A673 (cell line): ENCODE results near the gene ADAM21. TPM values are rescaled to one million over a fixed set of nuclear protein-coding genes. Genes with fewer than 3 reads are reported as not detected.
"Not testable (repeated sequence)": the region's sequence is repeated elsewhere in the genome, so short reads cannot be mapped to it uniquely, and the experiment has no call there.

Experiments used
- Bru-seq: library from RNA; stranded (reverse); fragments of 400-500 nt; gene quantifications from one replicate; lab custom pipeline; 2021; lab: Mats Ljungman, UMichigan
- BruChase-seq, 2 experiments: library from RNA; stranded (reverse); fragments of 400-500 nt; gene quantifications; one replicate each; lab custom pipeline; 2021; lab: Mats Ljungman, UMichigan
- BruUV-seq: library from RNA; stranded (reverse); fragments of 400-500 nt; replicated peaks from 2 replicates; lab custom pipeline; 2021; lab: Mats Ljungman, UMichigan
- CTCF ChIA-PET: fragments of 300-600 bp; sonication (Branson Sonifier 250); formaldehyde crosslinking; loops from one replicate; lab custom pipeline; 2022; ENCODE audit warnings: antibody characterized with exemption; lab: Charles Lee
- POLR2A ChIA-PET: fragments of 300-600 bp; sonication (Branson Sonifier 250); formaldehyde crosslinking; loops from one replicate; lab custom pipeline; 2022; ENCODE audit warnings: antibody characterized with exemption; ENCODE audit not compliant: low non-redundant PET; lab: Charles Lee
- DNase-seq: peaks from one replicate; pipeline ENCODE4 v3.0.0-alpha.2; 2015; ENCODE audit warnings: low spot score
- H3K27ac ChIP-seq: fragments of 200-600 bp; sonication (generic); 2 replicates; pipeline ENCODE4 v1.5.1; 2016; ENCODE audit warnings: mixed run types, low read depth, mild to moderate bottlenecking, mixed read lengths, antibody characterized with exemption, low read length; ENCODE audit not compliant: poor library complexity, severe bottlenecking
- H3K27me3 ChIP-seq: fragments of 200-600 bp; sonication (generic); replicated peaks from 2 replicates; pipeline ENCODE4 v1.6.1; 2017; ENCODE audit warnings: mixed run types, low read depth, mild to moderate bottlenecking, mixed read lengths, antibody characterized with exemption, low read length; ENCODE audit not compliant: insufficient read depth, poor library complexity
- H3K36me3 ChIP-seq: fragments of 200-600 bp; sonication (generic); 2 replicates; pipeline ENCODE4 v1.6.1; 2016; ENCODE audit warnings: mixed run types, mild to moderate bottlenecking, mixed read lengths, antibody characterized with exemption, low read length; ENCODE audit not compliant: insufficient read depth, poor library complexity, severe bottlenecking
- H3K4me1 ChIP-seq: fragments of 200-600 bp; sonication (generic); 2 replicates; pipeline ENCODE4 v1.6.1; 2017; ENCODE audit warnings: mixed run types, mild to moderate bottlenecking, mixed read lengths, antibody characterized with exemption, low read length; ENCODE audit not compliant: insufficient read depth, poor library complexity, severe bottlenecking
- H3K4me3 ChIP-seq: fragments of 200-600 bp; sonication (generic); 2 replicates; pipeline ENCODE4 v1.5.1; 2016; ENCODE audit warnings: low read depth, mixed run types, mild to moderate bottlenecking, mixed read lengths, low read length; ENCODE audit not compliant: poor library complexity, severe bottlenecking
- H3K9me3 ChIP-seq: fragments of 200-600 bp; sonication (generic); 2 replicates; pipeline ENCODE4 v1.6.1; 2016; ENCODE audit warnings: mixed run types, low read depth, mild to moderate bottlenecking, mixed read lengths, antibody characterized with exemption, low read length; ENCODE audit not compliant: poor library complexity, severe bottlenecking
- CTCF ChIP-seq: fragments of 300-800, 200-600 bp; sonication (generic); conservative IDR thresholded peaks from 2 replicates; pipeline ENCODE4 v1.5.1; 2017; ENCODE audit warnings: low read depth, mild to moderate bottlenecking, antibody characterized with exemption, low read length, moderate library complexity, mixed read lengths
- EZH2 ChIP-seq: fragments of 200-600 bp; sonication (generic); IDR thresholded peaks from 2 replicates; pipeline ENCODE4 v1.6.1; 2017; ENCODE audit warnings: borderline replicate concordance, low read depth, mild to moderate bottlenecking, mixed read lengths, antibody characterized with exemption, low read length; ENCODE audit not compliant: poor library complexity, severe bottlenecking
- intact Hi-C: fragments of 100-400 bp; cut with micrococcal nuclease; formaldehyde crosslinking; loops from one replicate; pipeline ENCODE4 v1.10.0; 2022; ENCODE audit not compliant: unreplicated experiment
- long read RNA-seq: library from polyadenylated mRNA; stranded (forward); transcript quantifications from one replicate; pipeline ENCODE4 v2.0.0, GENCODE V29; 2022
- total RNA-seq: library from RNA; stranded (reverse); gene quantifications from 2 replicates; pipeline ENCODE4 v1.2.3, GENCODE V29; 2021

ADAM21 gene
- not detected in 2 replicates for total RNA-seq
- not detected for Bru-seq, nascent RNA
- not detected for BruChase-seq, experiment 1, labeled RNA remaining after a 2-hour chase
- not detected for BruChase-seq, experiment 2, labeled RNA remaining after a 6-hour chase
- long read RNA-seq: 0 reads

GRCh38 chr14:70451874-70452273 is at the start of gene ADAM21:
Gene ADAM21, plus strand, starts transcription at chr14:70452174. Its CDS starts 5,326 bp downstream, at chr14:70457500.
- ChIA-PET POLR2A (no interaction called here), CTCF (no interaction called here)
- Histone ChIP-seq H3K27me3 (peaks cover 17% of the 10 kb centered on the region), H3K4me3 (no peak within 1 kb of the TSS), H3K9me3 (no peaks in the 10 kb centered on the region), H3K36me3 (no peaks in the 10 kb centered on the region), H3K4me1 (no peaks in the 10 kb centered on the region), H3K27ac (no peak within 1 kb of the TSS)
- intact Hi-C loops: no loop called here
- TF ChIP-seq CTCF: no peak
- no peak for TF ChIP-seq EZH2
- no TSS peak for BruUV-seq
- no peak for DNase-seq

GRCh38 chr14:70403335-70403734 is 48.6 kb upstream of the ADAM21 start:
- CTCF ChIA-PET: interaction anchor here (0.6 kb wide), 1 partner anchor 214 kb away, joined by 3 read pairs; no protein-coding TSS in a partner anchor
- H3K9me3 ChIP-seq, H3K36me3 ChIP-seq, H3K4me3 ChIP-seq, H3K27me3 ChIP-seq, intact Hi-C loops, H3K27ac ChIP-seq, H3K4me1 ChIP-seq, BruUV-seq, POLR2A ChIA-PET: not testable (repeated sequence)
- peak; percentile 17 for DNase-seq
- peak; percentile 34 for TF ChIP-seq CTCF

GRCh38 chr14:70406216-70406615 is 45.8 kb upstream of the ADAM21 start:
- intact Hi-C loops, BruUV-seq, CTCF ChIA-PET: not testable (repeated sequence)

GRCh38 chr14:70407621-70408020 is 44.4 kb upstream of the ADAM21 start:
- POLR2A ChIA-PET: no interaction called here
- Histone ChIP-seq H3K4me1 (no peaks in the 10 kb centered on the region), H3K27ac (no peak overlapping the region), H3K27me3 (no peaks in the 10 kb centered on the region), H3K9me3 (no peaks in the 10 kb centered on the region), H3K36me3 (no peaks in the 10 kb centered on the region), H3K4me3 (no peak overlapping the region)
- CTCF ChIA-PET: no interaction called here
- intact Hi-C loops: no loop called here
- no peak for DNase-seq
- BruUV-seq: no TSS peak
- TF ChIP-seq CTCF: no peak
- no peak for TF ChIP-seq EZH2

More at GRCh38 chr14:70406216-70406615, 45.8 kb upstream of the ADAM21 start:
- H3K36me3 ChIP-seq, H3K4me3 ChIP-seq, DNase-seq, POLR2A ChIA-PET, H3K9me3 ChIP-seq, H3K27me3 ChIP-seq, H3K4me1 ChIP-seq, H3K27ac ChIP-seq: not testable (repeated sequence)
